CD4-positive, alpha-beta T cell treated with Interleukin-4 for 1 hour (primary cell): ENCODE measurements around the gene STK32B.
"Not testable (repeated sequence)": the region's sequence is repeated elsewhere in the genome, so short reads cannot be mapped to it uniquely, and the experiment has no call there.

Experiments
- DNase-seq, 2 donors: peaks; one replicate each; pipeline ENCODE4 v3.0.0-alpha.2; 2020 to 2022

The STK32B gene

DNA sequence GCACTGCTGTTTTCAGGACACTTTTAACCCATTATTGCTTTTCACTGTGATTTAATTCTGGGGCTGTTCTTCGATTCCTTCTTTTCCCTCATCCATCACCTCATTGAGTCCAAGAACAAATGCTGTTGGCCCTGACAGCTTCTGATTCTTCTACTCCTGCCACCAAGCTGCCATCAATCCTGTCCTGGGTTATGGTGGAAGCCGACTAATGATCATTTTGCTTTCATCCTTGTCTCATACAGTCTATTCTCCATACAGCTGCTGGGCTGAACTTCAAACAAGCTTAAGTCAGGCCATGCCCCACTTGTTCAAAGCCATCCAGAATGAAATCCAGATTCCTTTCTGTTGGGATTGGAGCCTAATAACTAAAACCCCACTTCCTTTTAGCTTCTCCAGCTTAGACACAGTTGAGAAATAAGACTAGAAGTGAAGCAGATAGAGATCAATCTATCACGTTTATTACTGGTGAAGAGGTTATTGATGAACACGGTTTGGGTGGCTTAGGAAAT, 161.9 kb downstream of the STK32B start:
- no peak for DNase-seq

GRCh38 chr4:5215321-5215720, 164.0 kb downstream of the STK32B start:
- DNase-seq: no peak

DNA sequence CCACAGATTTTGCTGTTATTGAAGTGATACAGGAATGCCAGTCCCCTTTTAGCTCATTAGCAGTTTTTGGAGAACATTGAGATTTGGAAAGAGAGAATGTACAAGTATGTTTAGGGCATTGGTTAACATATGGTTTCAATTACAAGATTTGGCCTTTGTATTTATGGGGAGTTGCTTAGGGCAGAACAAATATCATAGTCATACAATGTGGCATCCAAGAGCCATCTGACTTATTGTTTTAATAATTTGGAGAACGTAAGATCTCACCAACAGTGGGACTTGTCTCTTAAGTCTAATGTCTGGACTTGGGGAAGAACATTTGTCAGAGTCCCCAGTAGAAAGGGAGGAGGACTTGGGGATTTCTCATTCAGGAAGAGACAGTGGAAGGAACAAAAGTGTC, 166.1 kb downstream of the STK32B start:
- DNase-seq: no peak

DNA sequence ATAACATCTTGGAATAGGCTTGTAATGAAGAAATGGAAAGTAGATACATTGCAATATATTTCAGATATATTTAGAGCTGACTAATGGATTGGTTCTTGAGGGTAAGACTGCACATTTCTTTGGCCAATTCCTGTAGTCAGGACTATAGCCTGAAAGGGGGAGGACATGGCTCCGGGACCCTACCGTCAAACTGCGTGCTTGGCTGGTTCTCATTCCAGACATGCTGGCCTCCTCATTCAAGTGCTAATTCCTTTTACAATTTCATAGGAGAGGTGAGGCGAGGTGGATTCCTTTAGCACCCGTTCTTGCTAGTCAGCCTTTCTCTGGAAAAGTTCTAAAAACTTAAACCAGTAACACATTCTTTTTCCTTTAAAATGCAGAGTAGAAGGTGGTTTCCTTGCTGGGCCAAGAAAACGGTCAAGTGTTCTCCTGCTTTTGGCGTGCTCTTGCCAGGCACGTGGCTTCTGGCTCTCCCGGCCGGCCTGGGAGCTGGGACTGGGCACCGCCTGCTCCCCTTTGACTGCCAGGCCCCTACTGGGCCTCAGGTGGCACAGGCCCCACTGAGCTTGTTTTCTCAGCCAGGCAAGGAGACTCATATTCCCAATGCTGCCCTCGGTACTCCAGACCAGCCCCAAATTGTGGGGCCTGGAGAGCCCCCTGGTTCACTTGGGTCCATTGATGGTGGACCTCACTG, 167.2 kb downstream of the STK32B start:
- DNase-seq: no peak

DNA sequence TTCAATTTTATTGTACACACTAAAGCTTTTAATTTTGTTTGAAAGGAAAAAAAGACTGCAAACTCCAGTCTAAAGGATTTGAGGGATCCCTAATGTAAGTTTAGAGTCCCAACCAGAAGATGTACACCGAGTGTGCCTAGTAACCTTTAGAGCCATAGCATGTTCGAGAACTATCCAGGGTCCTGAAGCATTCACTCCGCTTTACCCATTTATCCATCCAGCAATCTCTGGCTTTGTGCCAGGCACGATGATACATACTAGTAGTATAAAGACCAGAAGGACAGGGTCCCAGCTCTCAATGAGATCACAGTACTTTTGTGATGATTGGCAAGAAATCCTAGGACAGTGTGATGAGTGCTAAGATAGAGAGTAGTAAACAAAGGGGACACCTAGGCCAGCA, 168.7 kb downstream of the STK32B start:
- DNase-seq: no peak

DNA sequence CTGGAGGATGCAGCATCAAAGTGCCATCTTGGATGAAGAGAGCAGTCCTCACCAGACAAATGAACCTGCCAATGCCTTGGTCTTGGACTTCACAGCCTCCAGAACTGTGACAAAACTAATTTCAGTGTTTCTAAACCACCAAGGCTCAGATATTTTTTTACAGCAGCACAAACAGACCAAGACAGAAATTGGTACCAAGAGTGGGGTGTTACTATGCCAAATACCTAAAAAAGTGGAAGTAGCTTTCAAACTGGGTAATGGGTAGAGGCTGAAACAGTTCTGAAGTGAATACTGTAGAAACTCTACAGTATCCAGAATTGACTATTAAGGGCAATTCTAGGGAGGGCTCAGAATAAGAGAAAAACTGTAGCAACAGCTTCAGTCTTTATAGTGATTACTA, 170.8 kb downstream of the STK32B start:
- no peak for DNase-seq

- DNase-seq: no peak
Measured at GRCh38 chr4:5222951-5223350, 171.7 kb downstream of the STK32B start.

GRCh38 chr4:5224340-5224739, 173.1 kb downstream of the STK32B start:
- DNase-seq: no peak

DNA sequence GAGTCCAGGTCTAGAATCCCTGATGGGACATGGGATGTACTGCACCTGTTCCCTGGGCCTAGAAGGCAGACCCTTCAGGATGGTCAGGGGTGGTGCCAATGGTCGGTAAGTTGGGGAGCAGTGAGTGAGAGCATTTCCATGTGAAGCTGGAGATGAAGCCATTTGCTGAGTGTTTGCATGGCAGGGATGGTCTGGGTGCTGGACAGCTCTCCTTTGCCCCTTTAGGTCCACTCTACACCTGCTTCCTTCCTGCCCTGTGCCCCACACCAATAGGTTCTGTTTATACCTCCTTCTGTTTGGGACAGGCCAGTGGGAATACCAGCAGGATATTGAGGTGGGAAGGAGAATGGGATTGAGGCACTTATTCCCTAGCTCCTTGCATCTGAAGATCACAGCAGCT, 181.3 kb downstream of the STK32B start:
- no peak for DNase-seq

GRCh38 chr4:5237086-5237660, 185.9 kb downstream of the STK32B start:
- no peak for DNase-seq

GRCh38 chr4:5238173-5238572, 186.9 kb downstream of the STK32B start:
- no peak for DNase-seq

GRCh38 chr4:5247061-5247460, 195.8 kb downstream of the STK32B start:
- DNase-seq: not testable (repeated sequence)

- no peak for DNase-seq
Measured at GRCh38 chr4:5247735-5248134, 196.5 kb downstream of the STK32B start.

DNA sequence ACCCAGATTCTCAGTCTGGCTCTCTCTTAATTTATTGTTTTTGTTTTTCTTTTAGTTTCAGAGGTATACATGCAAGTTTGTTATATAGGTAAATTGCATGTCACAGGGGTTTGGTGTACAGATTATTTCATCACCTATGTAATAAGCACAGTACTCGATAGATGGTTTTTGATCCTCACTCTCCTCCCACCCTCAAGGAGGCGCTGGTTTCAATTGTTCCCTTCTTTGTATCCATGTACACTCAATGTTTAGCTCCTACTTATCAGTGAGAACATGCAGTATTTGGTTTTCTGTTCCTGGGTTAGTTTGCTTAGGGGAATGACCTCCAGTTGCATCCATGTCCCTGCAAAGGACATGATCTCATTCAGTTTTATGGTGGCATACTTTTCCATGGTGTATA, 198.4 kb downstream of the STK32B start:
- no peak for DNase-seq

GRCh38 chr4:5250536-5250935, 199.3 kb downstream of the STK32B start:
- DNase-seq: not testable (repeated sequence)

GRCh38 chr4:5256421-5256820, 205.1 kb downstream of the STK32B start:
- no peak for DNase-seq

- DNase-seq: no peak
Measured at GRCh38 chr4:5257086-5257485, 205.8 kb downstream of the STK32B start.

- no peak for DNase-seq
Measured at GRCh38 chr4:5259471-5259870, 208.2 kb downstream of the STK32B start.

GRCh38 chr4:5260121-5260520, 208.8 kb downstream of the STK32B start:
- DNase-seq: no peak

- DNase-seq: no peak
Measured at GRCh38 chr4:5261866-5262265, 210.6 kb downstream of the STK32B start.

- DNase-seq: no peak
Measured at GRCh38 chr4:5266991-5267390, 215.7 kb downstream of the STK32B start.

DNA sequence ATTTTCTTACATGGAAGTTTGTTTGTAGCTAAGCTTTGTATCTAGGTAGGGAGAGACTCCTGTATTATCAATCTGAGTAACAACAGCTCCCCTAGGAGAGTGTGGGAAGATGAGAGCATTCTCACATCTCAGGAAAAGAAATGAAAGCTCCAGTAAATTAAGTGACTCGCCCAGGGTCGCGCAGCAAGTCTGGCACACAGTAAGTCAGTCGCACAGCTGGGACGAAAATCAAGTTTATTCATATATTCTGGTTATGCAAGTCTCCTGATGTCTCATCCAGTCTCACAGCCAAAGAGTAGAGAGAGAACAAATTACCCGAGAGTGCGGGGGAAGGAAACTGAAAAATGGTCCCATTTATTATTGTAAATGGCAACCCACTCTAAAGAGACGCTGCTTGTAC, 216.1 kb downstream of the STK32B start:
- no peak for DNase-seq

DNA sequence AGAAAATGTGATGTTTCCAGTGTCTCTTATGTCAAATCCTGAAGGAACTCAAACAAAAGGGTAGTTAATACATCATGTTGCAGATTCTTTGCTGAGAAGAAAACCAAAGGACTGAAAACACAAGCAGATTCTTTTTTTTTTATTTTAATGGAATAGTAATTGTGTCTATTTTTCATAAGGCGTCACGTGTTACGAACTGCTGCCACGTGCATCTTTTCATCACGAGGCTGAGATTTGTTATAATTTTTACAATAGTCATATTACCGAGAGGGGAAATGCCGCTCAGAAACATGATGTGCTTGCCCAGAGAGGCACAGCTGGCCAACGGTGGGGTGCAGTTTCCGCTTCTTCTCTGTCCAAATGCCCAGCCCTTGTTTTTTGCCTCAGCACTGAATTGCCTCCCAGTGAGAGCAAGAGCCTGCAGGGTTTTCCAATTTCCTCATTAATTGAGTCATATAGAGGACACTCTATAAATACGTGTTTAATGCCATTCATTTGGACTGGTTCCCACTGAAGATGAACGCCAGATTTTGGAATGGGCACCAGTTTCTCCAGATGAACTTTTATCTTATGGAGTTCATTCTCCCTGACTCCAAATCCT, 225.3 kb downstream of the STK32B start:
- no peak for DNase-seq

DNA sequence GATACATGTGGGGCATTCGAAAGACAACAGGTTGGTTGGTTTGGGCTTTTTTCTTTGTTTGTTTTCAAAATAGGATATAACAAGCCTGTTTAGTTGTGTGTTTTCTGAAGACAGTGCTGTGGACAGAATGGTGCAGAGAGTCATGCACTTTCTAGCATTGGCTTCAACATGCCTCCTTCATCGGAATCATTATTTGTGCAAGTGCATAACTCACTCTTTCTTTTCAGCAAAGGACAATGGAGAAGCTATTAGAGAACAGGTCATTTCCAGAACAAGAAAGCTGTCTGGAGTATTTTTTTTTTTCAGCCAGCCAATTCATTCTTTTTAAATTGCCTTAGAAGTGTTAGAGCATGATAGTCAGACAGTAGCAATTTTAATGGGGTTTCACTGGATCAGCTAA, 225.8 kb downstream of the STK32B start:
- DNase-seq: no peak
